ENCODE measurements around the gene SLC8A3. TPM values are rescaled to one million over a fixed set of nuclear protein-coding genes. Genes with fewer than 3 reads are reported as not detected.
"Not testable (repeated sequence)": the region's sequence is repeated elsewhere in the genome, so short reads cannot be mapped to it uniquely, and the experiment has no call there.

SLC8A3 gene
- total and polyA plus RNA-seq, 2 experiments from 2014 or later, result 0.42 to 2.6 TPM

GRCh38 chr14:70229877-70230640 is 41.3 kb upstream of the SLC8A3 start:
- not testable (repeated sequence) for H2AFZ ChIP-seq; H3K36me3 ChIP-seq (replicated peaks; ENCODE audit: insufficient read depth, low read depth); H3K4me1 ChIP-seq (ENCODE audit: insufficient read depth); H3K4me2 ChIP-seq; H3K9me3 ChIP-seq (ENCODE audit: low read depth); H3K27ac ChIP-seq; H3K79me2 ChIP-seq; H3K9me2 ChIP-seq (replicated peaks; ENCODE audit: insufficient read depth); H3K4me3 ChIP-seq; DNase-seq (ENCODE audit: low spot score); H3K27me3 ChIP-seq; H4K20me1 ChIP-seq (ENCODE audit: insufficient read depth, poor library complexity, severe bottlenecking)
- 85% methylated on average over 9 of the region's 9 CpGs for WGBS (ENCODE audit: low lambda C conversion rate, missing lambda C conversion rate)

- Histone ChIP-seq H2AFZ (no peak overlapping the region), H3K36me3 (replicated peaks; ENCODE audit: insufficient read depth, low read depth) (no peaks in the 10 kb centered on the region), H4K20me1 (ENCODE audit: insufficient read depth, poor library complexity, severe bottlenecking) (no peaks in the 10 kb centered on the region), H3K9me2 (replicated peaks; ENCODE audit: insufficient read depth) (no peaks in the 10 kb centered on the region), H3K4me2 (no peak overlapping the region), H3K9me3 (ENCODE audit: low read depth) (no peaks in the 10 kb centered on the region), H3K4me1 (ENCODE audit: insufficient read depth) (no peaks in the 10 kb centered on the region), H3K27me3 (peaks cover 10% of the 10 kb centered on the region), H3K4me3 (no peak overlapping the region), H3K27ac (no peak overlapping the region), H3K79me2 (no peaks in the 10 kb centered on the region)
- no peak for DNase-seq (ENCODE audit: low spot score)
- TF ChIP-seq CTCF (IDR thresholded peaks at IDR 0.05; ENCODE audit: poor library complexity), result no peak
- 22% methylated on average over 3 of the region's 3 CpGs for WGBS (ENCODE audit: low lambda C conversion rate, missing lambda C conversion rate)
Observed at GRCh38 chr14:70213721-70214282, 25.1 kb upstream of the SLC8A3 start.

- TF ChIP-seq EZH2 (IDR thresholded peaks at IDR 0.05; ENCODE audit: borderline replicate concordance), result no peak
- no peak for TF ChIP-seq CTCF (IDR thresholded peaks at IDR 0.05; ENCODE audit: poor library complexity)
- TF ChIP-seq EZH2phosphoT487 (IDR thresholded peaks at IDR 0.05; ENCODE audit: low read depth, severe bottlenecking, unreplicated experiment), result no peak
- DNase-seq (ENCODE audit: low spot score), result no peak
Observed at GRCh38 chr14:70212752-70213151, 24.0 kb upstream of the SLC8A3 start.

GRCh38 chr14:70208380-70208779 is 19.6 kb upstream of the SLC8A3 start:
- Histone ChIP-seq H3K9me2 (replicated peaks; ENCODE audit: insufficient read depth) (no peaks in the 10 kb centered on the region), H3K36me3 (replicated peaks; ENCODE audit: insufficient read depth, low read depth) (no peaks in the 10 kb centered on the region), H3K27ac (no peak overlapping the region), H3K4me2 (no peak overlapping the region), H2AFZ (no peak overlapping the region), H3K27me3 (peaks cover 6% of the 10 kb centered on the region), H3K4me3 (no peak overlapping the region), H3K9me3 (ENCODE audit: low read depth) (no peaks in the 10 kb centered on the region), H3K4me1 (ENCODE audit: insufficient read depth) (no peaks in the 10 kb centered on the region), H4K20me1 (ENCODE audit: insufficient read depth, poor library complexity, severe bottlenecking) (no peaks in the 10 kb centered on the region), H3K79me2 (no peaks in the 10 kb centered on the region)
- DNase-seq (ENCODE audit: low spot score), result no peak
- TF ChIP-seq CTCF (IDR thresholded peaks at IDR 0.05; ENCODE audit: poor library complexity) (no peak), EZH2 (IDR thresholded peaks at IDR 0.05; ENCODE audit: borderline replicate concordance) (no peak), EZH2phosphoT487 (IDR thresholded peaks at IDR 0.05; ENCODE audit: low read depth, severe bottlenecking, unreplicated experiment) (no peak)

More at GRCh38 chr14:70212752-70213151, 24.0 kb upstream of the SLC8A3 start:
- Histone ChIP-seq H3K9me2 (replicated peaks; ENCODE audit: insufficient read depth) (no peaks in the 10 kb centered on the region), H3K9me3 (ENCODE audit: low read depth) (no peaks in the 10 kb centered on the region), H2AFZ (no peak overlapping the region), H3K4me2 (no peak overlapping the region), H3K4me3 (no peak overlapping the region), H3K27ac (no peak overlapping the region), H3K27me3 (peaks cover 10% of the 10 kb centered on the region), H4K20me1 (ENCODE audit: insufficient read depth, poor library complexity, severe bottlenecking) (no peaks in the 10 kb centered on the region), H3K79me2 (no peaks in the 10 kb centered on the region), H3K4me1 (ENCODE audit: insufficient read depth) (no peaks in the 10 kb centered on the region), H3K36me3 (replicated peaks; ENCODE audit: insufficient read depth, low read depth) (no peaks in the 10 kb centered on the region)
- 29% methylated on average over 1 of the region's 1 CpG for WGBS (ENCODE audit: low lambda C conversion rate, missing lambda C conversion rate)

All from hepatocyte (in vitro differentiated cells).